Dedifferentiated amniotic fluid mesenchymal stem cell (primary cell): ENCODE results near the gene NMNAT3.

ENCODE experiments used
- DNase-seq: peaks from one replicate; pipeline ENCODE4 v3.0.0-alpha.2; 2016; ENCODE audit errors: extremely low spot score

Gene NMNAT3

GRCh38 chr3:139541532-139542288 lies 136.1 kb downstream of the NMNAT3 start:
- no peak for DNase-seq

GRCh38 chr3:139540651-139541531 lies 136.9 kb downstream of the NMNAT3 start:
- no peak for DNase-seq

- no peak for DNase-seq
Observed at GRCh38 chr3:139538733-139539132, 139.0 kb downstream of the NMNAT3 start.

- no peak for DNase-seq
Observed at GRCh38 chr3:139537795-139538621, 139.8 kb downstream of the NMNAT3 start.

GRCh38 chr3:139537361-139537760 lies 140.4 kb downstream of the NMNAT3 start:
- no peak for DNase-seq

GRCh38 chr3:139534992-139535879 lies 142.5 kb downstream of the NMNAT3 start:
- peak; percentile 41 for DNase-seq

GRCh38 chr3:139534455-139534812 lies 143.3 kb downstream of the NMNAT3 start:
- DNase-seq, result peak; percentile 80

GRCh38 chr3:139533781-139534454 lies 143.9 kb downstream of the NMNAT3 start:
- no peak for DNase-seq

GRCh38 chr3:139532976-139533375 lies 144.8 kb downstream of the NMNAT3 start:
- DNase-seq, result no peak

GRCh38 chr3:139530717-139531116 lies 147.1 kb downstream of the NMNAT3 start:
- no peak for DNase-seq

GRCh38 chr3:139529662-139530061 lies 148.1 kb downstream of the NMNAT3 start:
- no peak for DNase-seq

- no peak for DNase-seq
Observed at GRCh38 chr3:139528924-139529323, 148.8 kb downstream of the NMNAT3 start.

GRCh38 chr3:139528281-139528680 lies 149.5 kb downstream of the NMNAT3 start:
- no peak for DNase-seq

GRCh38 chr3:139527265-139527664 lies 150.5 kb downstream of the NMNAT3 start:
- DNase-seq, result no peak

- no peak for DNase-seq
Observed at GRCh38 chr3:139526146-139526545, 151.6 kb downstream of the NMNAT3 start.

GRCh38 chr3:139524841-139525636 lies 152.7 kb downstream of the NMNAT3 start:
- DNase-seq, result no peak

- no peak for DNase-seq
Observed at GRCh38 chr3:139523718-139524117, 154.1 kb downstream of the NMNAT3 start.

- no peak for DNase-seq
Observed at GRCh38 chr3:139523166-139523565, 154.6 kb downstream of the NMNAT3 start.

- no peak for DNase-seq
Observed at GRCh38 chr3:139522421-139522820, 155.4 kb downstream of the NMNAT3 start.

- no peak for DNase-seq
Observed at GRCh38 chr3:139521816-139522215, 156.0 kb downstream of the NMNAT3 start.
